Measurements from ENCODE around the gene CSPG5.

Gene CSPG5

GRCh38 chr3:47578691-47579632 is at the start of gene CSPG5:
Gene CSPG5 (minus strand): TSS chr3:47578865. CDS start chr3:47578693, 172 bp downstream.
- no peaks in the 10 kb centered on the region for H3K4me1 Mint-ChIP-seq (ENCODE audit: low read depth)
- peak within 1 kb of the TSS; percentile 42 for H3K4me3 Mint-ChIP-seq
- H3K27me3 Mint-ChIP-seq (ENCODE audit: low read depth), result peaks cover 39% of the 10 kb centered on the region
- H3K36me3 Mint-ChIP-seq (ENCODE audit: low read depth), result no peaks in the 10 kb centered on the region
- no peak within 1 kb of the TSS for H3K27ac Mint-ChIP-seq
- no peaks in the 10 kb centered on the region for H3K9me3 Mint-ChIP-seq

DNA sequence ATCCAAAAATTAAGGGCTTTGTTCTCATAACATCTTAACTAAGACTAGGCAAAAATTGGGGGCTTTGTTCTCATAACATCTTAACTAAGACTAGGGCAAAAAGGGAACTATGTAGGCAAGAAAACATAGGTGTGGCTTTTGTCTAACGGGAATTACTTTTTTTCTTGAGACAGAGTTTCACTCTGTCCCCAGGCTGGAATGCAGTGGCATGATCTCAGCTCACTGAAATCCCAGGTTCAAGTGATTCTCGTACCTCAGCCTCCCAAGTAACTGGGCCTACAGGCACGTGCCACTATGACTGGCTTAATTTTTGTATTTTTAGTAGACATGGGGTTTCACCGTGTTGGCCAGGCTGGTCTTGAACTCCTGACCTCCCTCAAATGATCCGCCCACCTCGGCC is 49.8 kb upstream of the CSPG5 start:
- no peak overlapping the region for H3K27ac Mint-ChIP-seq
- H3K9me3 Mint-ChIP-seq, result no peaks in the 10 kb centered on the region
- no peaks in the 10 kb centered on the region for H3K27me3 Mint-ChIP-seq (ENCODE audit: low read depth)
- peaks cover 1% of the 10 kb centered on the region for H3K4me1 Mint-ChIP-seq (ENCODE audit: low read depth)
- peaks cover 35% of the 10 kb centered on the region for H3K36me3 Mint-ChIP-seq (ENCODE audit: low read depth)
- H3K4me3 Mint-ChIP-seq, result no peak overlapping the region

DNA sequence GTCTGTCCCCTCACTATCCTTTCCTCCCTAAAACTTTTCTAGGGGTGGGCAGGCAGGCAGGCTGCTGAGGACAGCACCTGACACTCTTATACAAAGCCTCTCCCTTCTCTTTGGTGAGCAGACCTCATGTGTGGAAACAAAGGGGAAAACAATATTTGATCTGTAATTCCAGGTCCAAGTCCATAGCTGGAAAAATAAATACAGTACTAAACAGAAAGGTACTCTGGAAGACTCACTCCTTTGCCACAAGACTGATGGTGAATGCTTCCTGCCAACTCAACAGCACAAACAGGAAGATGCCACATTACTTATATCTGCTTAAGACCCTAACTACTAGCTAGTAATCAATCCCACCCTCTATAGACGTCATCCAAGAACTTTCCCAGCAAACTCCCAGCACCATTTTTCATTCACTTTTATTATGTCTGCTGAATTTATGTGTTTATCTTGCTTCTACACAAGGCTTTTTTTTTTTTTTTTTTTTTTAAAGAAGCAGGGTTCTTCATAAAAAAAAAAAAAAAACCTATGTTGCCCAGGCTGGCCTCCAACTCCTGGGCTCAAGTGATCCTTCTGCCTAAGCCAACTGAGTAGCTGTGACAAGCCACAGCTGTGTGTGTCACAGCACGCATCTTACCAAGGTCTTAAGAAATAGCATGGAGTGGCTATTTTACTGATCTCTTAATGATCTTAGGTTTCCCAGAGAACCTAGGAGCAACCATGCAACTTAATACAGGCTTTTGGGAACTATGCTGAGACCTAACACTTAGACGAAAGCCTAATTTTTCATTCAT is 44.2 kb upstream of the CSPG5 start:
- Mint-ChIP-seq H3K4me3 (no peak overlapping the region), H3K27ac (no peak overlapping the region), H3K9me3 (no peaks in the 10 kb centered on the region), H3K27me3 (ENCODE audit: low read depth) (no peaks in the 10 kb centered on the region), H3K4me1 (ENCODE audit: low read depth) (peaks cover 4% of the 10 kb centered on the region), H3K36me3 (ENCODE audit: low read depth) (peaks cover 41% of the 10 kb centered on the region)

- Mint-ChIP-seq H3K4me3 (no peak overlapping the region), H3K36me3 (ENCODE audit: low read depth) (peaks cover 33% of the 10 kb centered on the region)
Observed at GRCh38 chr3:47617086-47618010, 38.7 kb upstream of the CSPG5 start.

GRCh38 chr3:47614788-47615187 is 36.1 kb upstream of the CSPG5 start:
- Mint-ChIP-seq H3K27me3 (ENCODE audit: low read depth) (no peaks in the 10 kb centered on the region), H3K36me3 (ENCODE audit: low read depth) (peaks cover 32% of the 10 kb centered on the region), H3K4me1 (ENCODE audit: low read depth) (peaks cover 10% of the 10 kb centered on the region), H3K27ac (no peak overlapping the region), H3K9me3 (no peaks in the 10 kb centered on the region), H3K4me3 (no peak overlapping the region)

More at GRCh38 chr3:47617086-47618010, 38.7 kb upstream of the CSPG5 start:
- Mint-ChIP-seq H3K27me3 (ENCODE audit: low read depth) (no peaks in the 10 kb centered on the region), H3K27ac (no peak overlapping the region), H3K4me1 (ENCODE audit: low read depth) (peaks cover 5% of the 10 kb centered on the region), H3K9me3 (no peaks in the 10 kb centered on the region)

GRCh38 chr3:47613722-47614121 is 35.1 kb upstream of the CSPG5 start:
- no peaks in the 10 kb centered on the region for H3K9me3 Mint-ChIP-seq
- peaks cover 29% of the 10 kb centered on the region for H3K36me3 Mint-ChIP-seq (ENCODE audit: low read depth)
- no peak overlapping the region for H3K27ac Mint-ChIP-seq
- H3K27me3 Mint-ChIP-seq (ENCODE audit: low read depth), result no peaks in the 10 kb centered on the region
- peaks cover 10% of the 10 kb centered on the region for H3K4me1 Mint-ChIP-seq (ENCODE audit: low read depth)
- no peak overlapping the region for H3K4me3 Mint-ChIP-seq

- Mint-ChIP-seq H3K4me3 (no peak overlapping the region), H3K4me1 (ENCODE audit: low read depth) (peaks cover 10% of the 10 kb centered on the region), H3K27ac (no peak overlapping the region), H3K36me3 (ENCODE audit: low read depth) (peaks cover 33% of the 10 kb centered on the region), H3K9me3 (no peaks in the 10 kb centered on the region), H3K27me3 (ENCODE audit: low read depth) (no peaks in the 10 kb centered on the region)
Observed at GRCh38 chr3:47612879-47613278, 34.2 kb upstream of the CSPG5 start.

DNA sequence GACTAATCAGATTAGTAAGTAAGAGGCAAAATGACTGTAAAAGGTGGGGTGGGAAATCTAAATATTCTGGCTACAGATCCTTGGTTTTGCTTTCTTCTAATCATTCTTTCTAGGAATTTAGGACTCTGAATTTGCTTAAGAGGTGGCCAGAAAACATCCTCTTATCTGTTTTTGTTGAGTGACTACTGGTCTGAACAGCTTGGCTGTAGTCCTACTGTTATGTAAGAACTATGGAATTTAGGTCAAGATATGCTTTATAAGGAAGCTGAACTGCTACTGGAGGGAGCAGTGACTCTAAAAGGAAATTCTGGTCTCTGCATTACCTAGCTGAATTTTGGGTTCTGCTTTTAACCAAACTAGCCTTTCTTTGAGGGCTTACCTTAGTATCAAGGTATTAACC is 33.5 kb upstream of the CSPG5 start:
- Mint-ChIP-seq H3K4me1 (ENCODE audit: low read depth) (peaks cover 5% of the 10 kb centered on the region), H3K4me3 (no peak overlapping the region), H3K27ac (no peak overlapping the region), H3K27me3 (ENCODE audit: low read depth) (no peaks in the 10 kb centered on the region), H3K36me3 (ENCODE audit: low read depth) (peaks cover 28% of the 10 kb centered on the region), H3K9me3 (no peaks in the 10 kb centered on the region)

GRCh38 chr3:47611576-47611975 is 32.9 kb upstream of the CSPG5 start:
- Mint-ChIP-seq H3K27me3 (ENCODE audit: low read depth) (no peaks in the 10 kb centered on the region), H3K36me3 (ENCODE audit: low read depth) (peaks cover 27% of the 10 kb centered on the region), H3K4me1 (ENCODE audit: low read depth) (peaks cover 5% of the 10 kb centered on the region), H3K4me3 (no peak overlapping the region), H3K27ac (no peak overlapping the region), H3K9me3 (no peaks in the 10 kb centered on the region)

GRCh38 chr3:47610583-47610982 is 31.9 kb upstream of the CSPG5 start:
- H3K9me3 Mint-ChIP-seq, result no peaks in the 10 kb centered on the region
- no peaks in the 10 kb centered on the region for H3K27me3 Mint-ChIP-seq (ENCODE audit: low read depth)
- peaks cover 29% of the 10 kb centered on the region for H3K36me3 Mint-ChIP-seq (ENCODE audit: low read depth)
- no peak overlapping the region for H3K27ac Mint-ChIP-seq
- H3K4me3 Mint-ChIP-seq, result no peak overlapping the region
- peaks cover 5% of the 10 kb centered on the region for H3K4me1 Mint-ChIP-seq (ENCODE audit: low read depth)

DNA sequence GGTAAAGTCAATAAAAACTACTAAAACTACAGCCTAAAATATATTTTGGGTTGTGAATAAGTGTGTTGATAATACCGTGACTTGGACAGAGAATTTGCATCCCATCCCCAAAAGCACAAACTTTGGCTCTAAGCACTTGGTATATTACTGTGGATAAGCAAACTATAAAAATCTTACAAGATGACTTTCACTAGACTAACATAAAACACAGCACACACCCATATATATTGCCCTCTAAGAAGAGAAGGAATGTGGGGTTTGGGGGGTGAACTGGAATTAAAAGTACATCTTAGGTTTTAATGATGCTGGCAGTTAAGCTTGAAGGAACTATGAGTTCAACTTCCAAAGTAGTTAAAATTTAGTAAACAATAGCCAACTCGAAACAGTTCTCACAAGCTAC is 28.7 kb upstream of the CSPG5 start:
- Mint-ChIP-seq H3K27me3 (ENCODE audit: low read depth) (no peaks in the 10 kb centered on the region), H3K4me3 (no peak overlapping the region), H3K36me3 (ENCODE audit: low read depth) (peaks cover 34% of the 10 kb centered on the region), H3K27ac (no peak overlapping the region), H3K9me3 (no peaks in the 10 kb centered on the region), H3K4me1 (ENCODE audit: low read depth) (peaks cover 7% of the 10 kb centered on the region)

- H3K4me1 Mint-ChIP-seq (ENCODE audit: low read depth), result peaks cover 2% of the 10 kb centered on the region
- H3K9me3 Mint-ChIP-seq, result no peaks in the 10 kb centered on the region
- no peak overlapping the region for H3K4me3 Mint-ChIP-seq
- no peaks in the 10 kb centered on the region for H3K27me3 Mint-ChIP-seq (ENCODE audit: low read depth)
- H3K36me3 Mint-ChIP-seq (ENCODE audit: low read depth), result peaks cover 27% of the 10 kb centered on the region
- no peak overlapping the region for H3K27ac Mint-ChIP-seq
Observed at GRCh38 chr3:47606165-47606564, 27.5 kb upstream of the CSPG5 start.

GRCh38 chr3:47605652-47606051 is 27.0 kb upstream of the CSPG5 start:
- Mint-ChIP-seq H3K9me3 (no peaks in the 10 kb centered on the region), H3K4me1 (ENCODE audit: low read depth) (peaks cover 2% of the 10 kb centered on the region), H3K27ac (no peak overlapping the region), H3K27me3 (ENCODE audit: low read depth) (no peaks in the 10 kb centered on the region), H3K4me3 (no peak overlapping the region), H3K36me3 (ENCODE audit: low read depth) (peaks cover 28% of the 10 kb centered on the region)

GRCh38 chr3:47604145-47604544 is 25.5 kb upstream of the CSPG5 start:
- H3K27ac Mint-ChIP-seq, result no peak overlapping the region
- H3K36me3 Mint-ChIP-seq (ENCODE audit: low read depth), result peaks cover 23% of the 10 kb centered on the region
- H3K27me3 Mint-ChIP-seq (ENCODE audit: low read depth), result no peaks in the 10 kb centered on the region
- no peak overlapping the region for H3K4me3 Mint-ChIP-seq
- peaks cover 2% of the 10 kb centered on the region for H3K4me1 Mint-ChIP-seq (ENCODE audit: low read depth)
- no peaks in the 10 kb centered on the region for H3K9me3 Mint-ChIP-seq

All from T-helper 1 cell treated with Interleukin-12 subunit alpha and Interleukin-12 subunit beta and Interleukin-4 antibody, amounts not matched to agents 30 μg/mL and 1 μg/mL, for 36 hours (primary cell).